Hepatocyte (in vitro differentiated cells): Measurements from ENCODE around the gene COX11. TPM values are rescaled to one million over a fixed set of nuclear protein-coding genes. Genes with fewer than 3 reads are reported as not detected.

Experiments used
- DNase-seq: peaks from one replicate; pipeline ENCODE4 v3.0.0-alpha.2; 2016; ENCODE audit warnings: low spot score
- H2AFZ ChIP-seq: fragments of 200-600 bp; sonication (generic); 2 replicates; pipeline ENCODE4 v1.6.0; 2016; ENCODE audit warnings: antibody characterized with exemption, mild to moderate bottlenecking
- H3K27ac ChIP-seq: fragments of 200-600 bp; sonication (generic); 2 replicates; pipeline ENCODE4 v1.5.1; 2016; ENCODE audit warnings: mild to moderate bottlenecking
- H3K27me3 ChIP-seq: fragments of 200-600 bp; sonication (generic); 2 replicates; pipeline ENCODE4 v1.6.1; 2016
- H3K36me3 ChIP-seq: fragments of 200-600 bp; sonication (generic); replicated peaks from 2 replicates; pipeline ENCODE4 v1.5.1; 2016; ENCODE audit warnings: low read depth; ENCODE audit not compliant: insufficient read depth
- H3K4me1 ChIP-seq: fragments of 200-600 bp; sonication (generic); 2 replicates; pipeline ENCODE4 v1.5.1; 2016; ENCODE audit warnings: mild to moderate bottlenecking, moderate library complexity; ENCODE audit not compliant: insufficient read depth
- H3K4me2 ChIP-seq: fragments of 200-600 bp; sonication (generic); 2 replicates; pipeline ENCODE4 v1.6.0; 2016
- H3K4me3 ChIP-seq: fragments of 200-600 bp; sonication (generic); 2 replicates; pipeline ENCODE4 v1.5.1; 2016; ENCODE audit warnings: mild to moderate bottlenecking
- H3K79me2 ChIP-seq: fragments of 200-600 bp; sonication (generic); 2 replicates; pipeline ENCODE4 v1.6.0; 2017; ENCODE audit warnings: mild to moderate bottlenecking
- H3K9me2 ChIP-seq: fragments of 200-600 bp; sonication (generic); replicated peaks from 2 replicates; pipeline ENCODE4 v1.6.0; 2017; ENCODE audit warnings: mild to moderate bottlenecking; ENCODE audit not compliant: insufficient read depth
- H3K9me3 ChIP-seq: fragments of 200-600 bp; sonication (generic); 2 replicates; pipeline ENCODE4 v1.5.1; 2016; ENCODE audit warnings: low read depth, mild to moderate bottlenecking
- H4K20me1 ChIP-seq: fragments of 200-600 bp; sonication (generic); 2 replicates; pipeline ENCODE4 v1.6.0; 2016; ENCODE audit warnings: mild to moderate bottlenecking; ENCODE audit not compliant: insufficient read depth, poor library complexity, severe bottlenecking
- EZH2 ChIP-seq: fragments of 200-600 bp; sonication (generic); IDR thresholded peaks from 2 replicates; pipeline ENCODE4 v1.6.1; 2016; ENCODE audit warnings: antibody characterized with exemption, mild to moderate bottlenecking, borderline replicate concordance
- EZH2phosphoT487 ChIP-seq: fragments of 200-600 bp; sonication (generic); IDR thresholded peaks from one replicate; pipeline ENCODE4 v1.6.1; 2018; ENCODE audit warnings: antibody characterized with exemption, mild to moderate bottlenecking, low read depth, moderate library complexity; ENCODE audit not compliant: unreplicated experiment, severe bottlenecking
- WGBS: methylation state at CpG from one replicate; pipeline ENCODE4 v1.1.6; 2016; ENCODE audit warnings: low lambda C conversion rate; ENCODE audit errors: missing lambda C conversion rate; 5-methylcytosine and 5-hydroxymethylcytosine counted together
- polyA plus RNA-seq: library from polyadenylated mRNA; unstranded; fragments of >200 nt; fragmentation: Nextera tagmentation; extraction: Ambion mirVana; gene quantifications from 2 replicates; pipeline ENCODE4 v1.2.1, GENCODE V29; 2016
- total RNA-seq: library from RNA; depleted of rRNA; stranded (reverse); fragments of >200 nt; gene quantifications from 2 replicates; pipeline ENCODE4 v1.2.3, GENCODE V29; 2014
- TF ChIP-seq, protein P1 (sequence below): fragments of 200-600 bp; sonication (generic); IDR thresholded peaks from 2 replicates; pipeline ENCODE4 v1.5.1; 2016; ENCODE audit warnings: antibody characterized with exemption, mild to moderate bottlenecking; ENCODE audit not compliant: poor library complexity

Gene COX11
- total and polyA plus RNA-seq, 2 experiments from 2014 or later, result 33.0 to 39.6 TPM

DNA sequence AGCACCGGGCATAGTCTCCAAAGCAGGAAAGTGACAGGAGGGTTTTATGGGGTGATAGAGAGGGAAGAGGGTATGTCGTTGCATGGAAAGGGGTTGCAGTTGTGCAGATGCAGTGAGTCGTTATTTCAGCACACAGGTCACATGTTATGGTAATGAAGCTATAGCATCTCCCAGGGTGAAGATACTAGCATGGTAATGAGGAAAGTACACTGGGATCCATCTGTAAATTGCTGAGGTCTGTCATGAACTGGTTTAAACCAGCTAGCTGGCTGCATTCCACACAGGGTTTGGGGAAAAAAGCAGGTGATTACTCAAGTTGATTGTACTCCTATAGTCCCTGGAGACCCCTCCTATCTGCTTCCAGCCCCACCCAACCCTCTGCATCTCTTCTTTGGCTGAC lies 11.7 kb downstream of the COX11 start:
- TF ChIP-seq EZH2 (no peak), EZH2phosphoT487 (no peak)
- TF ChIP-seq, protein P1, sequence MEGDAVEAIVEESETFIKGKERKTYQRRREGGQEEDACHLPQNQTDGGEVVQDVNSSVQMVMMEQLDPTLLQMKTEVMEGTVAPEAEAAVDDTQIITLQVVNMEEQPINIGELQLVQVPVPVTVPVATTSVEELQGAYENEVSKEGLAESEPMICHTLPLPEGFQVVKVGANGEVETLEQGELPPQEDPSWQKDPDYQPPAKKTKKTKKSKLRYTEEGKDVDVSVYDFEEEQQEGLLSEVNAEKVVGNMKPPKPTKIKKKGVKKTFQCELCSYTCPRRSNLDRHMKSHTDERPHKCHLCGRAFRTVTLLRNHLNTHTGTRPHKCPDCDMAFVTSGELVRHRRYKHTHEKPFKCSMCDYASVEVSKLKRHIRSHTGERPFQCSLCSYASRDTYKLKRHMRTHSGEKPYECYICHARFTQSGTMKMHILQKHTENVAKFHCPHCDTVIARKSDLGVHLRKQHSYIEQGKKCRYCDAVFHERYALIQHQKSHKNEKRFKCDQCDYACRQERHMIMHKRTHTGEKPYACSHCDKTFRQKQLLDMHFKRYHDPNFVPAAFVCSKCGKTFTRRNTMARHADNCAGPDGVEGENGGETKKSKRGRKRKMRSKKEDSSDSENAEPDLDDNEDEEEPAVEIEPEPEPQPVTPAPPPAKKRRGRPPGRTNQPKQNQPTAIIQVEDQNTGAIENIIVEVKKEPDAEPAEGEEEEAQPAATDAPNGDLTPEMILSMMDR, result no peak
- Histone ChIP-seq H3K4me1 (no peaks in the 10 kb centered on the region), H3K4me2 (no peak overlapping the region), H3K27me3 (no peaks in the 10 kb centered on the region), H2AFZ (no peak overlapping the region), H3K79me2 (no peaks in the 10 kb centered on the region), H3K4me3 (no peak overlapping the region), H4K20me1 (no peaks in the 10 kb centered on the region), H3K27ac (no peak overlapping the region), H3K9me2 (no peaks in the 10 kb centered on the region), H3K36me3 (no peaks in the 10 kb centered on the region), H3K9me3 (no peaks in the 10 kb centered on the region)
- DNase-seq, result no peak
- WGBS, result 57% methylated on average over 3 of the region's 3 CpGs

DNA sequence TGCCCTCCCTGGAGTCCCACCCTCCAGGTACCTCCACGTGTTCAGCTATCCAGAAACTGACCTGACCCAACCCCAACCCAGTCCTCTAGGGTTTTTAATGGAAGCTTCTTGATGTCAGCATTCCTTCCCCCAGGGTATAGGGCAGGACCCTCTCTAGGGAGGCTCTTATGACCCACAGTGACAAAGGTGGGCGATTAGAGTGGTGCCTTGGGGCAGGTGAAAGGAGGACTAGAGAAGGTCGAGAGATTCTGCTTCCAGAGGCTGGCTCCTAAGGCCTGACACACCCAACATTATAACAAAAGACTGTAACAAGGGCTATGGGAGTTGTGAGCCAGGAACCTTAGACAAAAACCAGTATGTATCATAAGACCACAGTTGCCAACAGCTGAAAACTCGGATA lies 17.2 kb downstream of the COX11 start:
- 73% methylated on average over 4 of the region's 4 CpGs for WGBS
- H3K27me3 ChIP-seq, result no peaks in the 10 kb centered on the region
- no peak overlapping the region for H2AFZ ChIP-seq
- H3K4me1 ChIP-seq, result no peaks in the 10 kb centered on the region
- no peak overlapping the region for H3K4me3 ChIP-seq
- TF ChIP-seq, protein P1, result no peak
- no peak for TF ChIP-seq EZH2
- no peak for TF ChIP-seq EZH2phosphoT487
- no peaks in the 10 kb centered on the region for H3K9me3 ChIP-seq
- H3K79me2 ChIP-seq, result no peaks in the 10 kb centered on the region
- no peaks in the 10 kb centered on the region for H4K20me1 ChIP-seq
- no peak overlapping the region for H3K27ac ChIP-seq
- DNase-seq, result no peak
- no peaks in the 10 kb centered on the region for H3K36me3 ChIP-seq
- H3K9me2 ChIP-seq, result no peaks in the 10 kb centered on the region
- H3K4me2 ChIP-seq, result no peak overlapping the region

DNA sequence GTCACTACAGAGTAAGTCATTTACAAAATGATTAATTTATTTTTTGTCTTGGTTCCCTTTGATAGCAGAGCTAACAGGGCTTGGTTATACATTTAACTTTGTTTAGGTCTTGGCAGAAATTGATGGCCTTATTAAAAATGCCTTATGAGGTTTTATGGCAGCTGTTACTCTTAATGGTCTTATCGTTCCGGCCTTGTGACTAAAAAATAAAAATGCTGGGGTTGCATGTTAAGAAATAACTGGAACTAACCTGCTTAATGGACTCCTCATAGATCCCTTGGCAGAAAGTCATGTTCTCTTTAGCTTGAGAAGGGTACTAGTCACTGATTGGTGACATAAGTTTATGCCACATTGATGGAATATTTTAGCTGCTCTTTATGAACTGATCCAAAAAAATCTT lies 18.3 kb downstream of the COX11 start:
- WGBS, result 89% methylated on average over 2 of the region's 2 CpGs

More for the DNA sequence above, 18.3 kb downstream of the COX11 start:
- Histone ChIP-seq H3K4me1 (no peaks in the 10 kb centered on the region), H3K4me2 (no peak overlapping the region), H3K27ac (no peak overlapping the region), H4K20me1 (no peaks in the 10 kb centered on the region), H3K27me3 (no peaks in the 10 kb centered on the region), H3K36me3 (no peaks in the 10 kb centered on the region), H3K9me3 (no peaks in the 10 kb centered on the region), H3K9me2 (no peaks in the 10 kb centered on the region), H3K79me2 (no peaks in the 10 kb centered on the region), H2AFZ (no peak overlapping the region), H3K4me3 (no peak overlapping the region)
- TF ChIP-seq, protein P1, result no peak
- no peak for TF ChIP-seq EZH2phosphoT487
- no peak for TF ChIP-seq EZH2
- DNase-seq, result no peak
